ENCODE measurements around the gene SCO2. TPM values are rescaled to one million over a fixed set of nuclear protein-coding genes. Genes with fewer than 3 reads are reported as not detected.

The SCO2 gene
- total and polyA plus RNA-seq, 12 donors = 0.57 to 2.8 (median 1.1) TPM; not detected in 7

- ATAC-seq (no peak), DNase-seq (no peak)
- Histone ChIP-seq H3K4me1 (peaks cover 0 to 30% (median 12%) of the 10 kb centered on the region in 9 donors), H3K9me3 (no peaks in the 10 kb centered on the region), H3K27me3 (peaks cover 0 to 61% (median 50%) of the 10 kb centered on the region in 7 donors), H3K27ac (no peak overlapping the region), H3K36me3 (no peaks in the 10 kb centered on the region), H3K4me3 (no peak overlapping the region)
- WGBS, 2 donors = 86 to 93% methylated on average over 8 of the region's 8 CpGs
- TF ChIP-seq CTCF (IDR thresholded peaks at IDR 0.05) = no peak
- intact Hi-C loops (cut with DNase I) = no loop called here
Observed at GRCh38 chr22:50550395-50550794, 25.0 kb upstream of the SCO2 start.

- TF ChIP-seq CTCF (IDR thresholded peaks at IDR 0.05) = no peak
- peaks cover 0 to 43% (median 18%) of the 10 kb centered on the region in 9 donors for H3K4me1 ChIP-seq
- H3K36me3 ChIP-seq = no peaks in the 10 kb centered on the region
- ATAC-seq = peak in 3 of 8 donors; percentile 3 to 14 (median 12)
- WGBS, 2 donors = 63 to 67% methylated on average over 68 of the region's 68 CpGs
- H3K4me3 ChIP-seq = peak overlapping the region in 9 of 10 donors; percentile 9 to 53 (median 38)
- peak overlapping the region in 1 of 10 donors; percentile 87 for H3K27ac ChIP-seq
- no peaks in the 10 kb centered on the region for H3K9me3 ChIP-seq
- no peak for DNase-seq
- intact Hi-C loops (cut with DNase I) = no loop called here
- H3K27me3 ChIP-seq = peaks cover 0 to 71% (median 52%) of the 10 kb centered on the region in 7 donors
Observed at GRCh38 chr22:50548921-50549790, 23.8 kb upstream of the SCO2 start.

- peak overlapping the region in 9 of 10 donors; percentile 9 to 53 (median 38) for H3K4me3 ChIP-seq
- H3K9me3 ChIP-seq = no peaks in the 10 kb centered on the region
- DNase-seq = peak in 1 of 2 donors; percentile 29
- peaks cover 0 to 79% (median 52%) of the 10 kb centered on the region in 7 donors for H3K27me3 ChIP-seq
- peaks cover 0 to 51% (median 25%) of the 10 kb centered on the region in 9 donors for H3K4me1 ChIP-seq
- peak overlapping the region in 1 of 10 donors; percentile 87 for H3K27ac ChIP-seq
- intact Hi-C loops (cut with DNase I) = no loop called here
- H3K36me3 ChIP-seq = no peaks in the 10 kb centered on the region
- WGBS, 2 donors = 9 to 10% methylated on average over 49 to 53 of the region's 56 CpGs
- TF ChIP-seq CTCF (IDR thresholded peaks at IDR 0.05) = peak in 3 of 9 donors; percentile 7 to 15 (median 10)
- ATAC-seq = peak in 4 of 8 donors; percentile 6 to 21 (median 16)
Observed at GRCh38 chr22:50548040-50548920, 22.9 kb upstream of the SCO2 start.
